ENCODE results near the gene CACNB4.
"Not testable (repeated sequence)": the region's sequence is repeated elsewhere in the genome, so short reads cannot be mapped to it uniquely, and the experiment has no call there.

The CACNB4 gene

DNA sequence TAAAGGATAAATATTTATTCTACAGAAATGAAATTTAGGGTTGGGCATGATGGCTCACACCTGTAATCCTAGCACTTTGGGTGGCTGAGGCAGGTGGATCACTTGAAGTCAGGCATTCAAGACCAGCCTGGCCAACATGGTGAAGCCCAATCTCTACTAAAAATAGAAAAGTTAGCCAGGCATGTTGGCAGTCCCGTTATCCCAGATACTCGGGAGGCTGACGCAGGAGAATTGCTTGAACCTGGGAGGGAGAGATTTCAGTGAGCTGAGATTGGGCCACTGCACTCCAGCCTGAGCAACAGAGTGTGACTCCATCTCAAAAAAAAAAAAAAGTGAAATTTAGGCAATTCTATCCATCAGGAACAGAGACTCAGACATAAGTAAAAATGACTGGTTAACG lies 8.1 kb downstream of the CACNB4 start:
- not testable (repeated sequence) for DNase-seq (ENCODE audit: low read depth, low spot score); H3K27ac ChIP-seq

DNA sequence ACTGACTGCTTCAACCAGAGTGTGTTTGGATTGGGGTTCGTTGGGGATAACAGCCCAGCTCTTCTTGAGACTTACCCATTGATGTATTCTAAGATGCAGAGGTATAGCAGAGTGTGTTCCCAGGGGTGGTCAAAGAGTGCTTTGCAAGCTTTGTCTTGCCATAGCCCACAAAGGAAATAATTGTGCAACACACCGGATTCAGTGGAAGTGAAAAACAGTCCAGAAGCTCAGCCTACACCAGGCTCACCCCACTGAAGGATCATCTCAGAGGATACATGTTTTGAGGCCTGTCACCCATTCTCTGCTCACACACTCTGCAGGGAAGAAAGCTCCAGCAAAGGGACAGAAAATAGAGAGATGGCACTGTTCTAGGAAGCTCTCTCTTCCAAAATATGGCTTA lies 9.6 kb downstream of the CACNB4 start:
- no peak overlapping the region for H3K27ac ChIP-seq
- no peak for DNase-seq (ENCODE audit: low read depth, low spot score)

DNA sequence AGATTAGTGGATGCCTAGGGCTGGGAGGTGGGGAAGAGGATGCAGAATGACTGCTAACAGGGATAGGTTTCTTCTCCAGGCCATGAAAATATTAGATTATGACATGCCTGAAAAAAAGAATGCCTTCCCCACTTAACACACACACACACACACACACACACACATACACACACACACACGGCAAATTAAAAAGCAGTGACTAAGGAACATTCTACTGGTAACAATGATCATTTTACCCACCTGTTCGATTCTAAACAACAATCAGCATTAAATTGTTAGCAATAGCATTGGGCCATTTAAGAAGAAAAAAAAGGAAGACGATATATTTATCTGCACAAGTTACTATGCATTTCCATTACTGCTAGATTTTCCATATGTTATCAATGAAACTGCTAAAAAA lies 10.8 kb downstream of the CACNB4 start:
- H3K27ac ChIP-seq = no peak overlapping the region
- DNase-seq (ENCODE audit: low read depth, low spot score) = no peak

DNA sequence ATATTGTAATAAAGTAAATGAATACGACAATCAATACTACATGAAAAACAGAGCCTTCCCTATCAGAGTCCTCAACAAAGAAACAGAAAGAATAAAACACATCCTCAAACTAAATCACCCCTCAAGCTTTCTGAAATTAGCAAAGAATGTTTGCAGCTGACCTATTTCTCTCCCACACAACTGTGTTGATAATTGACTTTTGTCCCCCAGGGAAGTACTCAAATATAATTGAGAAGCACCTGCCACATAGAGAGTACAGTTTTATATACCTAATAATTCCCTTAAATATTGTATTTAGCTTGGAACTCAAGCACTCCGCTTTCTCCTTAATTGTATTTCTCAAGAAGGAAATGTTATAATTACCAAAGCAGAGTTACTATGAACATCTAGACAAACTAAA lies 12.6 kb downstream of the CACNB4 start:
- H3K27ac ChIP-seq = no peak overlapping the region
- no peak for DNase-seq (ENCODE audit: low read depth, low spot score)

DNA sequence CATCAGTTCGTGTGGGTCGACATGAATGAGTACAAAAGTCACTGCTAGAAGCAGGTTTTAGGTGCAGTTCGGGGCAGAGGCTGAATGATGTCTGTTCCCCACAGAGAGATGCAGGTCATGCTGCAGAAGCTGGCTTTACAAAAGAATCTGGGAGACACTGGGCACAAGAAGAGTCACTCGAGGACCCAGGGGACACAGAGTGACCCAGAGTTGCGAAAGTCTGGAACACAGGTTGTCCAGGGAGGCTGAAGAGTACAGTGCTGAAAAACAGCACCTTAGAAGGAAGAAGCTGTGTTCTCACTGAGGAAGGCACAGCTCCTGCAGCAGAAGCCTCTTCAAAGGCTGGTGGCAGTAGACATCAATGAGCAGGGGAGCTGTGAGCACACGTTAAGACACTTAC lies 14.8 kb downstream of the CACNB4 start:
- DNase-seq (ENCODE audit: low read depth, low spot score) = no peak

DNA sequence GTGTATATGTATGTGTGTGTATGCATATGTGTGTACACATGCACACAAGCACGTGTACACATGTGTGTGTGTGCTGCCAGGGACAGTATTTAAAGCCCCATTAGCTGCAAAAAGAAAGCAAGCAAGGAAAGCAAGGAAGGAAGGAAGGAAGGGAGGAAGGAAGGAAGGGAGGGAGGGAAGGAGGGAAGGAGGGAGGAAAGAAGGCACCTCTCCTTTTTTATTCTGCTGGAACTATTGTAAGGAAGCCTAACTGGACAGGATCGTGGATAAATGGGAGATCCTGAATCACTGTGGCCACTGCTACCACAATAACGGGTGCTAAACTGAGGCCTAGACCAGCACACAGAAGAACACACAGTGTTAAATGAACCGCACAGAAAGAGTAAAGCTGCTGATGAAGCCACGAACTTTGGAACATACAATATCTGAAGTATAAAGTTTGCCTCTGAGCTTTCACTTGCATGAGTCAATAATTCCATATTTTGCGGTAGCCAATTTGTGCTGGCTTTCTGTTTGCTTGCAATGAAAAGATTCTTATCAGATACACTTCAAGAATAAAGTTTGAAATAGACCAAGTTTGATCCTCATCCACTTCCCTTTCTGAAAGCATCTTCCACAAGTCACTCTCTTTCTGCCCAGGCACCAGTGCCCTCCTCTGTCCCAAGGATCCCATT lies 15.5 kb downstream of the CACNB4 start:
- no peak for DNase-seq (ENCODE audit: low read depth, low spot score)
- H3K27ac ChIP-seq = no peak overlapping the region

More for the DNA sequence above, 14.8 kb downstream of the CACNB4 start:
- no peak overlapping the region for H3K27ac ChIP-seq

DNA sequence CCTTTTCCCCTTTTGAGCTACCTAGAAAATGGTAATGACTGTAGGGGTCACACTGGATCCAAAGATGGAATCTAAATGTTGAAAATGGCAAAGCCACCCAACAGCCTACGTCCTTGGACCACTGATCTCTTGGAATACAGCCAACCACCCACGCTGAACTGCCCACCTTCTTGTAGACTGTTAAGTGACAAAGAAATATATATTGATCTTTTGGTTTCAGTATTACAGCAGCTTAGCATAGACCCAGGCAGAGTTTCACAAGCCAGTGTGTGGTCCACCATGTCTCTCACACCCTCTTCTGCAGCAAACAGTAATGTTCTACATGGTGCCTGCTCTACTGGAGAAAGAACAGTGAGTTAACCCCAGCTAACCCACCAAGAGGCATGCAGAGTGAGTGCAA lies 20.2 kb downstream of the CACNB4 start:
- no peak overlapping the region for H3K27ac ChIP-seq
- DNase-seq (ENCODE audit: low read depth, low spot score) = no peak

DNA sequence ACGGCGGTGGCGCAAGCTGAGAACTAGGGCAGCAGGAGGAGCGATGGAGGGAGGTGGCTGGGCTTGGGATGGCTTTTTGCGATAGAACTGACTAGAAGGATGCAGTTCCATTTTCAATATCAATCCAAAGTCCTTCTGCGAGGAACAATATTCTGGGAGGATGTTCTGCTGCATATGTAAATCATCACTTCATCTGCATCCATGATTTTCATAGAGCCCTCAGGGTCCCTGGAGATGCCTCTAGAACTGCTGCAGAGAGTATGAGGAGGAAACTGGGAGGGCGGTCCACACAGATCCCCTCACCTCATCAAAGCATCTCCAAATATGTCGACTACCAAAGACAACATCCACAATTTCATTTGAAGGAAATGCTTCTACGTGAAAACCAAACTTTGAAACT lies 20.8 kb downstream of the CACNB4 start:
- no peak for DNase-seq (ENCODE audit: low read depth, low spot score)
- H3K27ac ChIP-seq = no peak overlapping the region

DNA sequence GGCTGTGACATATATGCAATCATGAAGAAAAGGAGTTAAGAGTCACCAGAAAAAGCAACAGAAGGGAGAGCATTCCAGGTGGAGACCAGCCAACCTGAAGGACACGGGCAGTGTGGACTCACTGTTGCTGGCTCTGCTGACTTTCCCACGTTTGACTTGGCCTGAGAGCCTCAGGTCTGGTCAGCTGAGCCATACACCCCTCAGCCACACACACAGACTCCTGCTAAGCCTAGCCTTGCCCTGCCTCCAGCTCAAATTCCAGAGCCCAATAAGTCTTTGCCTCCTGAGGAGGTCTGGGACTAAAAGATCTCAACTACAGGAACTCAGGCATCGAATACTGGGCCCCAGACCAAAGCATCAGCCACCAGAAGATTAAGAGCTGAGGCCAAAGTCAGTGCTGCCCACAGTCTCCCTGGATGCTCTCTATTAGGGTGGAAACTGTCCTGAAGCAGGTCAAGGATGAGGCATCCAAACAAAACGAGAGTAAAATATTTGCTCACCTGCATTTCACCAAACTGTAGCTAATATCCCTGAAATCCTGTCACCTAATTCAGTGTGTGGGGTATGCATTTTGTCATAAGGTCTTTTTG lies 23.3 kb downstream of the CACNB4 start:
- no peak for DNase-seq (ENCODE audit: low read depth, low spot score)

DNA sequence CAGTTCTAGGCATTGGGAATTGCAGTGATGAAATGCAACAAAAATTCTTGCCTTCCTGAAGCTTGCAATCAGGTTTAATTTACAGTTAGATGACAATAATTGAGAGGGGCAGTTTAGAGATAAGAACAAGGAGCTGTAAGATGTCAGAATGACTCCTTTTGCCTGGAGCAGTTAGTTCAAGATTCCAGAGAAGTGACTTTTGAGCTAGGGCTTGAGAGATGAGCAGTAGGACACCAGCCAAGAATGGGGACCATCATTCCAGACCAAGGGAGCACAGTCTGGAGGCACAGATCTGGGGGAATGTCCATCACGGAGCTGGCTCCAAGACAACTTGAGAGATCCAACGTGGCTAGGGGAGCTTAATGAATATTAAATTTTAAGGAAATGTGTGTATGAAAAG lies 26.8 kb downstream of the CACNB4 start:
- no peak overlapping the region for H3K27ac ChIP-seq
- no peak for DNase-seq (ENCODE audit: low read depth, low spot score)

More for the DNA sequence above, 23.3 kb downstream of the CACNB4 start:
- H3K27ac ChIP-seq = no peak overlapping the region

DNA sequence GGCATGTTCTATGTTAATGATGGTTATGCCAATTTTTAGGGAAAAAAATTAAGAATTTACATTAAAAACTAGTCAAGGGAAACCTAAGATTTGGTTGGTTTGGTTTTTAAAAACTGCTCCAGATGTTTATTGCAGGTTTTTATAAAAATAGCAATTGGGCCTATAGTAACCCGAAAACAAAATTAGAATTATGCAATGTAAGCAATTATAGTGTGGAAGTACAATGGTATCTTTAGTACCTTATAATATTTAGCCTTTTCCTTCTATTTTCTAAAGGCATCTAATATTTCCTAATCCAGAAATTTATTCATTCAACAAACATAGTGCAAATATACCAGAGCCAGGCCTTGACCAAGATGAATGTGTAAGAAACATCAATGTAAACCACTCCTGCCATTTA lies 27.3 kb downstream of the CACNB4 start:
- no peak for DNase-seq (ENCODE audit: low read depth, low spot score)
- H3K27ac ChIP-seq = no peak overlapping the region

DNA sequence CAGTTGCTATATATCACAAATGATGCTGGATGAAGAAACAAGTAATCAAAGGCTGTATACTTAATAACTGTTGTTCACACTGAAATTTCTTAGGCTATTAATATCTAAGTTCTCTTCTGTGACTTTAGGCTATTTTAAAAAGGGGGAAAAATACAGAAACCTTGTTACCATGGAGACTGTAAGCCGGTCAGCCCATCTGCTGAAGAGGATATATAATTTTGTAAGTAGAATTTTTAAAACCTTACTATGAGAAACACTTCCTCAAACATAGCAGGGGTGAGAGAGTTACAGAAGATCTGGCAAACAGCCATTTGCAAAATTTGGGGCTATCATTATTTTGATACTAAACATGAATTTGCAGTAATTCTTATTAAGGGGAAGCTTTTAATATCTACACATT lies 27.8 kb downstream of the CACNB4 start:
- H3K27ac ChIP-seq = no peak overlapping the region
- DNase-seq (ENCODE audit: low read depth, low spot score) = no peak

DNA sequence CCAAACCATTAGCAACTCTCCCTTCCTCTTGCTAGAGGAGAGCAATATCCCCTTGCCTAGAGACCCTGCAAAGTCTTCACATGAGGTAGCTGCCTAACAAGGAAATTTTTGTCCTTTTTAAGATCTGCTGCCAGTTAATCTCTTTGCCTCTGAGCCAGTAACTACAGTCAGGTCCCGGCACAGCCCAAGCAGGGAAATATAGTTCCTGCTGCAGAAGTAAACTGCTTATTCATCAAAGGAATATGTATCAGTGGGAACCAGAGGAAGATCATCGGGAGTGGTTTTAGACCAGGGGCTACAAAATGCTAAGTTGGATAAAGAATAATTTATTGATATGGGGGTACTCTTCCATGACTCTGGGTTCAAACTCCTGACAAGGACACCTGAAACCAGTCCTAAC lies 30.6 kb downstream of the CACNB4 start:
- H3K27ac ChIP-seq = no peak overlapping the region
- no peak for DNase-seq (ENCODE audit: low read depth, low spot score)

DNA sequence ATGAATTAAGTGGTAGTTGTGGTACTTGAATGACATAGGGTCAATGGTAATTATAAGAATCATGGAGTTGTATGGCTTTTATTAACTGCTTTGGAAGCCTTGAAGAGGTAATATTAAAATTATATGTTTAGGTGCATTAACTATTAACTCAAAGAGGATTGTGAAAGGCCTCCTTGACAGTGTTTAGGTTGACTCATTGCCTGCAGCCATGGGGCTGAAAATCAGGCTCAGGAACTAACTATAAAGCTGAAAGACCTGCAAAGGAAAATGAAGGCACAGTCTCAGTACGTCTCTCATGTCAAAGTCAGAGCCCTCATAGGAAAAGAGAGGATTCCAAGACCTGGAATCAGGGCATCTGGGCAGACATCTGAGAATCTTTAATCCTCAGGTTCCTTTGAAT lies 31.0 kb downstream of the CACNB4 start:
- no peak overlapping the region for H3K27ac ChIP-seq
- DNase-seq (ENCODE audit: low read depth, low spot score) = no peak

DNA sequence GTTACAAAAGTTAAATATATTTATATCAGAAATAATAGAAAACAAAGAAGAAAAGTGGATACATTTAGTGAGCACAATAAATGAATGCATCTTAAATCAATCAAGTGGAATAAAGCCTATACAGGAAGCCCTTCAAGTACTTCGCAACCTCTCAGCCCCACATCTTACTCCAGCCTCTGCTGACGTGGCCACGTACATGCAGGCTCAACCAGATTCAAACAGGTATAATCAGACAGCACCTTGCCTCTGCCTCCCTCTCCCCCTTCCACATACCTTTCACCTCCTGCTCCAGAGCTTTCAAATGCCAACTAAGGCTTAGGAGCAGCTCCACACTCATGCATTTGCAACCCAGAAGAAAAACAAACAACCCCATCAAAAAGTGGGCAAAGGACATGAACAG lies 32.9 kb downstream of the CACNB4 start:
- no peak overlapping the region for H3K27ac ChIP-seq
- DNase-seq (ENCODE audit: low read depth, low spot score) = no peak

DNA sequence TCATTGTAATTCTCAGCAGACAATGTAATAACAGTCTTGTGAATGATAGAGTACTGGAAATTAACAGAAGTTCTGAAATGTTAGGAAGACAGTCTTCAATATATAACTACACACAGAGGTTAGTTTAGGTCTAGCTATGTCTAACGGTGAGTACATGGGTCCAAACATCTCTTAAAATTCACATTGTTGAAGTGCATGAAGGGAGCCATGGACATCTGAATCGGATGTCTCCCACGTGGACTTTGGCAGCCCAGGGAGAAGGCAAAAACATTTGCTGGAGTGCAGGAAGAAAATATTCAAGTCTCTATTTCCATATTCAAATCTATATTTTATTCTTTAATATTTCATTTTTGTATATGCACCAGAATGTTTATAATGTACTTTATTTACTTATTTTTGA lies 34.8 kb downstream of the CACNB4 start:
- DNase-seq (ENCODE audit: low read depth, low spot score) = no peak
- H3K27ac ChIP-seq = no peak overlapping the region

DNA sequence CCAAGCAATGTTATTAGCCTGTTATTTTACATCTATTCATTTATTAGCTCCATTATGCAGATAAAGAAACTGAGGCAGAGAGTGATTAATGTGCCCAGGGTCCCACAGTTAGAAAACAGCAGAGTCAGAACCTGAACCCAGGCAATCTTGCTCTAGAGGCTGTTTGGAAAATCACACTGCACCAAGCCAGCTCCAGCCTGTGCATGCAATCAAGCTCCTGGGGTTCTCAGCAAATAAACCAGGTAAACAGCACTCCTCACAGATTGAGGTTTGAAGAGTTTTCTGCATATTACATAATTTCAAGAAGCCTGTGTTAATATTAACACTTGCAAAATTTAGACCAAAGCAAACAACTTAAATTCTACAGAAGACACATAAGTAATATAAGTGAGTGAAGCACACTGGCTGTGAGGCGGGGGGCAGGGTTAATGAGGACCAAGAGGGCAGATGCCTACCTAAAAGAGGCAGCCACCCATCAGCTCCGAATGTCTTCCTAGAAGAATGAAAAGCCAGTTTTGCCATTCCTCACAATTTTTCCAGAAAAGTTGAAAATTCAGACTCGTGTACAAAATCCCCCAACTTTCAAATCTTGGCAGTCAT lies 35.4 kb downstream of the CACNB4 start:
- no peak for DNase-seq (ENCODE audit: low read depth, low spot score)
- H3K27ac ChIP-seq = no peak overlapping the region

DNA sequence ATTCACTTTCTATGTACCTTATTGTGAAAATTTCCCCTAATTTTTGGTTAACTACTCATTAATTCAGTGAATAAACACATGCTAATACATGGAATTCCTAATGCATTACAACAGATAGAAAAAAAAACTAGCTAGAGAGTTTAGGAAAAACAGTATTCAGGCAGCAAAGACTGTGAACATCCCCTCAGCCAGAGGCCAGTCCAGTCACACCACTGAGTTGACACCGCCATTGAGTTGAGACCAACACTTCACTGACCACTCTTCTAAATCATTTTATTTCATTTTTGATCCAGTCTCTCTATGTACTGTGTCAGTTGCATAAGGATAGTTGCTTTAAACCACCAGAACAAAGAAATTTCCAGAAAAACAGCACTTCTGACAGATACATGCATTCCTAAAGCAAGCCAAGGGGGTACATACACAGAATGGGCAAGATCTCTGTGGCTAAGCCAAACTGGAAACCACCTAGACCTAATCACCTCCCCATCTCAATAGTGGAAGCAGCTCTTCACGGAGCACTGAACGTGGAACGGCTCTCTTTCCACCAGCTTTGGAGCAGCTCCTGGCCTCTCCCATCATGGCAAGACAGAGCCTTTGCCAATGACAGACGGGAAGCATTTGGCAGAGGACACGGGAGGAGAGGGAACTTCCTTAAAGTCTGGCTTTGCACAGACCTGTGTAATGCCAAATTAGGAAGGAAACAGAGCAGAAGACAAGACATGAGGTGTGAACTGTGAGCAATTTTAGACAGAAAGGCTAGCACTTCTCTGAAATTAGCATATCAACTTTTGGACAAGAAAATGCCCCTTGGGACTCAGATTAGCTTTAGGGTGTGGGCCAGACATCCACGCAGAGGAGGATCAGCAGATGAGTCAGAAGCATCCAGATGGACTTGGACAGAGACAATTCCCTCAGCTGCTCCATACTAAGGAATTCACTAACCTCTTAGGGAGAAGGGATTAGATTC lies 36.4 kb downstream of the CACNB4 start:
- DNase-seq (ENCODE audit: low read depth, low spot score) = no peak
- H3K27ac ChIP-seq = no peak overlapping the region

DNA sequence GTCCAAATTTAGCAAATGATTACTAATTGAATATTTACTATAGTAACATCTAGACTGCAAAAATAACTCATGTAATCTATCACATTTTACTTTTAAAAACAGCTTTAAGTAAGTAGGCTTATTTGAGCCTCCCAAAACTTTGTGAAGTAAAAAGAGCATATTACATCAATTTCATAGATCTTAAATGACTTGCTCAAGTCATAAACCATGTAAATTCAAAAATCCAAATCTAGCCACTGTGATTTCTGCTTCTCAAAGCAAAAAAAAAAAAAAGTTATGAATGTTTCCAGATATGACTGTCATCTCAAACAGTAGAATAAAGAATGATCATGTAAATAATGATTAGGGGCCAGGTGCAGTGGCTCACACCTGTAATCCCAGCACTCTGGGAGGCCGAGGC lies 37.5 kb downstream of the CACNB4 start:
- no peak overlapping the region for H3K27ac ChIP-seq
- DNase-seq (ENCODE audit: low read depth, low spot score) = no peak

DNA sequence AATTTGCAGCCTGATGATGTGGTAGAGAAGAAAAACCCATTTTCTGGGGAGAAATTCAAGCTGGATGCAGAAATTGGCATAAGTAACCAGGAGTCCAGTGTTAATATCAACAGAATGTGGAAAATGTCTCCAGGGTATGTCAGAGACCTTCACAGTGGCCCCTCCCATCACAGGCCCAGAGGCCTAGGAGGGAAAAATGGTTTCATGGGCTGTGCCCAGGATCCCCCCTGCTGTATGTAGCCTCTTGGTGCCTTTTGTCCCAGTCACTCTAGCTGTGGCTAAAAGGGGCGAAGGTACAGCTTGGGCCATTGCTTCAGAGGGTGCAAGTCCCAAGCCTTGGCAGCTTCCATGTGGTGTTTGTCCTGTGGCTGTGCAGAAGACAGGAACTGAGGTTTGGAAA lies 40.2 kb downstream of the CACNB4 start:
- DNase-seq (ENCODE audit: low read depth, low spot score) = no peak
- no peak overlapping the region for H3K27ac ChIP-seq

DNA sequence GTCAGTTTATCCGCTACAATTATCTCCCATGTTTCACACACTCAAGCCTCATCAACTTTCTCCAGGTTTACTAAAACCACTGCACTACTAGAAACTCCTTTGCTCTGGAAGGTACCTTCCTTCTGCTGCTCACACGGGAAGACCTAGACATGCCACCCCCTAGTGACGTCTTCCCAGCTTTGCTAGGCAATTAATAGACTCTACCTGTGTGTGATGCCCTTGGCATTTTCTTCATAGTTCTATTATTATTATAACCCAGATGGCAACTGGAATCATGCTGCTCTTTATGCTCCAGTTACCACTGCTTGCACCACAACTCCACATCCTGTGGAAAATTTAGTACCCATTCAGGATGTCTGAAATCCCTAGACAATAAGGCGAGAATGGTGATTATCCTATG lies 42.4 kb downstream of the CACNB4 start:
- no peak overlapping the region for H3K27ac ChIP-seq
- DNase-seq (ENCODE audit: low read depth, low spot score) = no peak
